ENCODE measurements around the gene FUT4. TPM values are rescaled to one million over a fixed set of nuclear protein-coding genes. Genes with fewer than 3 reads are reported as not detected.

FUT4 gene
- total and polyA plus RNA-seq, 10 of the 15 experiments (the other 5 are each of a cell fraction or from before 2014, with no cell fraction given): 0.68 to 9.1 (median 2.3) TPM

- CTCF ChIA-PET: interaction anchor here (0.9 to 4.2 kb wide), 10 partner anchors 9 to 57 kb away, joined by 3 to 36 read pairs (median 4); partner anchors contain the start of gene C11orf97
- in situ Hi-C loops (cut with MboI) (no loop called here), intact Hi-C loops (cut with micrococcal nuclease; ENCODE audit: unreplicated experiment) (no loop called here)
- ATAC-seq (no peak), FAIRE-seq (no peak), DNase-seq (ENCODE audit: low read depth, low spot score) (no peak)
- no peaks in the 10 kb centered on the region for H3K36me3 ChIP-seq (ENCODE audit: control insufficient read depth in 2 of 2, insufficient read depth in 2 of 2, low read length in 1 of 2)
- H3K4me1 ChIP-seq (ENCODE audit: control insufficient read depth, insufficient read depth, low read length): no peaks in the 10 kb centered on the region; the same call in 1 of the 2 replicates
- H3K27ac ChIP-seq (ENCODE audit: control insufficient read depth, insufficient read depth): no peak overlapping the region
- SMC1A ChIA-PET (ENCODE audit: uncharacterized antibody, unreplicated experiment): interaction anchor here (0.8 to 6.8 kb wide), 5 partner anchors 9 to 57 kb away, joined by 3 to 107 read pairs (median 5); no protein-coding TSS in a partner anchor
- TSS peak; percentile 55 for BruUV-seq (replicated peaks)
- POLR2A ChIA-PET: interaction anchor here (0.6 to 4.6 kb wide), 5 partner anchors 10 to 57 kb away, joined by 3 to 27 read pairs (median 5); no protein-coding TSS in a partner anchor
- H3K27me3 ChIP-seq (replicated peaks in 1 of 2; ENCODE audit: control insufficient read depth in 2 of 2, insufficient read depth in 2 of 2, low read length in 1 of 2): no peaks in the 10 kb centered on the region
- 100% methylated on average over 2 of the region's 2 CpGs for WGBS (ENCODE audit: insufficient coverage, insufficient replicate concordance, low lambda C conversion rate, missing lambda C conversion rate)
- no peaks in the 10 kb centered on the region for H4K20me1 ChIP-seq (ENCODE audit: control insufficient read depth, insufficient read depth)
- H3K9me3 ChIP-seq (replicated peaks; ENCODE audit: control insufficient read depth, insufficient read depth, low read length): no peaks in the 10 kb centered on the region
- H3K4me2 ChIP-seq (ENCODE audit: control insufficient read depth, insufficient read depth): no peak overlapping the region; the same call in 1 of the 2 replicates
- peaks cover 2% of the 10 kb centered on the region for H3K79me2 ChIP-seq (ENCODE audit: control insufficient read depth, insufficient read depth, low read length)
- RAD21 ChIA-PET (ENCODE audit: unreplicated experiment): interaction anchor here (0.9 to 9.3 kb wide), 8 partner anchors 13 to 57 kb away, joined by 3 to 52 read pairs (median 4); no protein-coding TSS in a partner anchor
- H3K9ac ChIP-seq (ENCODE audit: control insufficient read depth, insufficient read depth, low read length): no peak overlapping the region
- no peak overlapping the region for H2AFZ ChIP-seq (ENCODE audit: control insufficient read depth, low read depth, low read length)
- peak overlapping the region; percentile 80; the same call in 1 of the 2 replicates for H3K4me3 ChIP-seq
- TF ChIP-seq, protein P1, sequence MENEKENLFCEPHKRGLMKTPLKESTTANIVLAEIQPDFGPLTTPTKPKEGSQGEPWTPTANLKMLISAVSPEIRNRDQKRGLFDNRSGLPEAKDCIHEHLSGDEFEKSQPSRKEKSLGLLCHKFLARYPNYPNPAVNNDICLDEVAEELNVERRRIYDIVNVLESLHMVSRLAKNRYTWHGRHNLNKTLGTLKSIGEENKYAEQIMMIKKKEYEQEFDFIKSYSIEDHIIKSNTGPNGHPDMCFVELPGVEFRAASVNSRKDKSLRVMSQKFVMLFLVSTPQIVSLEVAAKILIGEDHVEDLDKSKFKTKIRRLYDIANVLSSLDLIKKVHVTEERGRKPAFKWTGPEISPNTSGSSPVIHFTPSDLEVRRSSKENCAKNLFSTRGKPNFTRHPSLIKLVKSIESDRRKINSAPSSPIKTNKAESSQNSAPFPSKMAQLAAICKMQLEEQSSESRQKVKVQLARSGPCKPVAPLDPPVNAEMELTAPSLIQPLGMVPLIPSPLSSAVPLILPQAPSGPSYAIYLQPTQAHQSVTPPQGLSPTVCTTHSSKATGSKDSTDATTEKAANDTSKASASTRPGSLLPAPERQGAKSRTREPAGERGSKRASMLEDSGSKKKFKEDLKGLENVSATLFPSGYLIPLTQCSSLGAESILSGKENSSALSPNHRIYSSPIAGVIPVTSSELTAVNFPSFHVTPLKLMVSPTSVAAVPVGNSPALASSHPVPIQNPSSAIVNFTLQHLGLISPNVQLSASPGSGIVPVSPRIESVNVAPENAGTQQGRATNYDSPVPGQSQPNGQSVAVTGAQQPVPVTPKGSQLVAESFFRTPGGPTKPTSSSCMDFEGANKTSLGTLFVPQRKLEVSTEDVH (IDR thresholded peaks at IDR 0.05; ENCODE audit: low read depth, partially characterized antibody): no peak
- TF ChIP-seq, protein P2, sequence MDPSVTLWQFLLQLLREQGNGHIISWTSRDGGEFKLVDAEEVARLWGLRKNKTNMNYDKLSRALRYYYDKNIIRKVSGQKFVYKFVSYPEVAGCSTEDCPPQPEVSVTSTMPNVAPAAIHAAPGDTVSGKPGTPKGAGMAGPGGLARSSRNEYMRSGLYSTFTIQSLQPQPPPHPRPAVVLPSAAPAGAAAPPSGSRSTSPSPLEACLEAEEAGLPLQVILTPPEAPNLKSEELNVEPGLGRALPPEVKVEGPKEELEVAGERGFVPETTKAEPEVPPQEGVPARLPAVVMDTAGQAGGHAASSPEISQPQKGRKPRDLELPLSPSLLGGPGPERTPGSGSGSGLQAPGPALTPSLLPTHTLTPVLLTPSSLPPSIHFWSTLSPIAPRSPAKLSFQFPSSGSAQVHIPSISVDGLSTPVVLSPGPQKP (IDR thresholded peaks at IDR 0.05; ENCODE audit: low read depth, low read length): no peak
- TF ChIP-seq CEBPB (IDR thresholded peaks at IDR 0.05; ENCODE audit: borderline replicate concordance in 1 of 2, low read depth in 2 of 2, low read length in 2 of 2): no peak
- TF ChIP-seq TAF1 (IDR thresholded peaks at IDR 0.05; ENCODE audit: borderline replicate concordance, low read depth, low read length): no peak
- TF ChIP-seq, protein P3, sequence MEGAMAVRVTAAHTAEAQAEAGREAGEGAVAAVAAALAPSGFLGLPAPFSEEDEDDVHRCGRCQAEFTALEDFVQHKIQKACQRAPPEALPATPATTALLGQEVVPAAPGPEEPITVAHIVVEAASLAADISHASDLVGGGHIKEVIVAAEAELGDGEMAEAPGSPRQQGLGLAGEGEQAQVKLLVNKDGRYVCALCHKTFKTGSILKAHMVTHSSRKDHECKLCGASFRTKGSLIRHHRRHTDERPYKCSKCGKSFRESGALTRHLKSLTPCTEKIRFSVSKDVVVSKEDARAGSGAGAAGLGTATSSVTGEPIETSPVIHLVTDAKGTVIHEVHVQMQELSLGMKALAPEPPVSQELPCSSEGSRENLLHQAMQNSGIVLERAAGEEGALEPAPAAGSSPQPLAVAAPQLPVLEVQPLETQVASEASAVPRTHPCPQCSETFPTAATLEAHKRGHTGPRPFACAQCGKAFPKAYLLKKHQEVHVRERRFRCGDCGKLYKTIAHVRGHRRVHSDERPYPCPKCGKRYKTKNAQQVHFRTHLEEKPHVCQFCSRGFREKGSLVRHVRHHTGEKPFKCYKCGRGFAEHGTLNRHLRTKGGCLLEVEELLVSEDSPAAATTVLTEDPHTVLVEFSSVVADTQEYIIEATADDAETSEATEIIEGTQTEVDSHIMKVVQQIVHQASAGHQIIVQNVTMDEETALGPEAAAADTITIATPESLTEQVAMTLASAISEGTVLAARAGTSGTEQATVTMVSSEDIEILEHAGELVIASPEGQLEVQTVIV (IDR thresholded peaks at IDR 0.05; ENCODE audit: borderline replicate concordance, partially characterized antibody): no peak
- TF ChIP-seq SREBF1 (IDR thresholded peaks at IDR 0.05; ENCODE audit: low read length): no peak
- TF ChIP-seq CHD1 (IDR thresholded peaks at IDR 0.05; ENCODE audit: low read depth, low read length): no peak
- TF ChIP-seq NRF1 (conservative IDR thresholded peaks at IDR 0.05; ENCODE audit: low read depth, low read length): no peak
- TF ChIP-seq HSF1 (IDR thresholded peaks at IDR 0.05; ENCODE audit: low read depth, low read length): no peak
- TF ChIP-seq NR2F1 (conservative IDR thresholded peaks at IDR 0.05): no peak
- no peak for TF ChIP-seq POLR2AphosphoS2 (IDR thresholded peaks at IDR 0.05; ENCODE audit: low read depth, low read length)
- no peak for TF ChIP-seq EGR1 (IDR thresholded peaks at IDR 0.05; ENCODE audit: borderline replicate concordance in 1 of 2, low read depth in 2 of 2, low read length in 2 of 2)
These were observed 2.4 kb downstream of the FUT4 start for GRCh38 chr11:94546162-94546470.
